Gastroesophageal sphincter (tissue), 4 donors: ENCODE measurements around the gene ACACB. TPM values are rescaled to one million over a fixed set of nuclear protein-coding genes. Genes with fewer than 3 reads are reported as not detected.

ENCODE experiments used
- ATAC-seq: fragments of 150-250 bp; one replicate; pipeline ENCODE4 v1.9.1; 2016; ENCODE audit warnings: mild to moderate bottlenecking, moderate library complexity
- H3K27ac ChIP-seq, 4 donors: fragments of 200-600 bp; sonication (generic) in 3 of 4; 1 replicate in 3 of 4; 2 replicates in 1 of 4; pipeline ENCODE4 v1.5.1; 2016 to 2019
- H3K27me3 ChIP-seq: fragments of 200-600 bp; sonication (generic); one replicate; pipeline ENCODE4 v1.5.1; 2019
- H3K36me3 ChIP-seq, 2 donors: fragments of 200-600 bp; sonication (generic); one replicate each; pipeline ENCODE4 v1.5.1; 2019; ENCODE audit warnings: control low read depth in 1 of 2
- H3K4me1 ChIP-seq, 3 donors: fragments of 200-600 bp; sonication (generic); 1 replicate in 2 of 3; 2 replicates in 1 of 3; pipeline ENCODE4 v1.5.1; 2016 to 2019; ENCODE audit warnings: control low read depth in 2 of 3
- H3K4me3 ChIP-seq, 2 donors: fragments of 200-600 bp; sonication (generic); one replicate each; pipeline ENCODE4 v1.5.1; 2019; ENCODE audit warnings: mild to moderate bottlenecking in 1 of 2, moderate library complexity in 1 of 2
- H3K9me3 ChIP-seq, 3 donors: fragments of 200-600 bp; sonication (generic); one replicate each; pipeline ENCODE4 v1.5.1; 2017 to 2019; ENCODE audit warnings: control low read depth in 2 of 3
- EP300 ChIP-seq: sonication (generic); formaldehyde crosslinking; IDR thresholded peaks from one replicate; pipeline ENCODE4 v1.6.1; 2017; ENCODE audit warnings: antibody characterized with exemption, mild to moderate bottlenecking
- POLR2A ChIP-seq, 2 donors: fragments of 450-650 bp; IDR thresholded peaks; one replicate each; pipeline ENCODE4 v1.6.1; 2017; ENCODE audit warnings: antibody characterized with exemption in 2 of 2, mild to moderate bottlenecking in 2 of 2, moderate library complexity in 1 of 2
- POLR2AphosphoS5 ChIP-seq: sonication (generic); formaldehyde crosslinking; IDR thresholded peaks from one replicate; pipeline ENCODE4 v1.6.1; 2017; ENCODE audit warnings: antibody characterized with exemption
- WGBS, 2 donors: methylation state at CpG; one replicate each; pipeline ENCODE4 v1.1.5; 2018; ENCODE audit warnings: low coverage in 1 of 2; 5-methylcytosine and 5-hydroxymethylcytosine counted together
- total RNA-seq, 4 donors: library from RNA; depleted of rRNA; stranded (reverse); fragments of >200 nt; gene quantifications; one replicate each; pipeline ENCODE4 v1.1.0, GENCODE V29; 2016
- TF ChIP-seq, protein P1 (sequence below), 4 experiments: fragments of 200-600 bp in 2 of 4; fragments of 450-650 bp in 2 of 4; sonication (generic) in 1 of 4; IDR thresholded peaks; one replicate each; pipeline ENCODE4 v1.5.1; 2017 to 2019; ENCODE audit warnings: antibody characterized with exemption in 4 of 4, mild to moderate bottlenecking in 2 of 4, moderate library complexity in 2 of 4

Gene ACACB
- total RNA-seq, 4 donors from 2014 or later: 49.4 to 230 (median 138) TPM

DNA sequence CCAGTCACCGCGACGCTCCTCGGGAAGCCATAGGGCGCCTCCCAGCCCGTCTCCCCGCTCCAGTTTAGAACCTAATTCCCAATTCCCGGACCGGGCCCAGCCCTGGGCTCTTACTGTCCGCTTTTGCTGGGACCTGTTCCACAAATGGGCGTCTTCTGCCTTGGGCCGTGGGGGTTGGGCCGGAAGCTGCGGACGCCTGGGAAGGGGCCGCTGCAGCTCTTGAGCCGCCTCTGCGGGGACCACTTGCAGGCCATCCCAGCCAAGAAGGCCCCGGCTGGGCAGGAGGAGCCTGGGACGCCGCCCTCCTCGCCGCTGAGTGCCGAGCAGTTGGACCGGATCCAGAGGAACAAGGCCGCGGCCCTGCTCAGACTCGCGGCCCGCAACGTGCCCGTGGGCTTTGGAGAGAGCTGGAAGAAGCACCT is 18.2 kb upstream of the ACACB start:
- Histone ChIP-seq H3K27ac (peak overlapping the region; percentile 40 to 91 (median 90)), H3K4me1 (peaks cover 2 to 53% (median 13%) of the 10 kb centered on the region in 3 donors), H3K36me3 (peaks cover 0 to 21% of the 10 kb centered on the region in 2 donors), H3K9me3 (no peaks in the 10 kb centered on the region), H3K27me3 (no peaks in the 10 kb centered on the region), H3K4me3 (peak overlapping the region; percentile 49 to 72)
- TF ChIP-seq EP300 (no peak), POLR2AphosphoS5 (peak; percentile 47), POLR2A (IDR thresholded peaks at IDR 0.05) (peak; percentile 28 to 34)
- TF ChIP-seq, protein P1, sequence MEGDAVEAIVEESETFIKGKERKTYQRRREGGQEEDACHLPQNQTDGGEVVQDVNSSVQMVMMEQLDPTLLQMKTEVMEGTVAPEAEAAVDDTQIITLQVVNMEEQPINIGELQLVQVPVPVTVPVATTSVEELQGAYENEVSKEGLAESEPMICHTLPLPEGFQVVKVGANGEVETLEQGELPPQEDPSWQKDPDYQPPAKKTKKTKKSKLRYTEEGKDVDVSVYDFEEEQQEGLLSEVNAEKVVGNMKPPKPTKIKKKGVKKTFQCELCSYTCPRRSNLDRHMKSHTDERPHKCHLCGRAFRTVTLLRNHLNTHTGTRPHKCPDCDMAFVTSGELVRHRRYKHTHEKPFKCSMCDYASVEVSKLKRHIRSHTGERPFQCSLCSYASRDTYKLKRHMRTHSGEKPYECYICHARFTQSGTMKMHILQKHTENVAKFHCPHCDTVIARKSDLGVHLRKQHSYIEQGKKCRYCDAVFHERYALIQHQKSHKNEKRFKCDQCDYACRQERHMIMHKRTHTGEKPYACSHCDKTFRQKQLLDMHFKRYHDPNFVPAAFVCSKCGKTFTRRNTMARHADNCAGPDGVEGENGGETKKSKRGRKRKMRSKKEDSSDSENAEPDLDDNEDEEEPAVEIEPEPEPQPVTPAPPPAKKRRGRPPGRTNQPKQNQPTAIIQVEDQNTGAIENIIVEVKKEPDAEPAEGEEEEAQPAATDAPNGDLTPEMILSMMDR (IDR thresholded peaks at IDR 0.05): no peak
- WGBS, 2 donors: no CpG with 5 or more reads among the region's 32 CpGs
- ATAC-seq: peak; percentile 66

DNA sequence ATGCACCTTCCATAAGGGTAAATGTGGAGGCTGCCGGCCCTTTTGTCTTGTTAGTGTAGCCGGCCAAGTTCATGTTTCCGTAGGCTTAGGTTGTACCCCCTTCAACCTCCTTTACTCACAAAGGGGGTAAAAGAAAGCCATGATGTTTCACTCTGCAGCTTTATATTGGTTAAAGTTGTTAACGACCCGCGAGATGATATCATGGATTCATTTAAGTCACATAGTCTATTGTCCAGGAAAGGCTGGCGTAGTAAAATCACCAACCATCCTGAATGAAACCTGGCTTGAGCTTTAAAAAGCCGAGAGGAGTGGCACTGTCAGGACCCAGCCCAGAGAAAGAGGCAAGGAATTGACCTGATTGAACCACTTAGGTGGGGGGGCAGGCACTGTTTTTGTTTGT is 17.7 kb upstream of the ACACB start:
- no peak for ATAC-seq
- H3K4me1 ChIP-seq: peaks cover 2 to 49% (median 13%) of the 10 kb centered on the region in 3 donors
- H3K27me3 ChIP-seq: no peaks in the 10 kb centered on the region
- H3K9me3 ChIP-seq: no peaks in the 10 kb centered on the region
- 2 to 10% methylated on average over 7 to 8 of the region's 8 CpGs for WGBS, 2 donors
- peak overlapping the region; percentile 40 to 91 (median 90) for H3K27ac ChIP-seq
- TF ChIP-seq POLR2A (IDR thresholded peaks at IDR 0.05): no peak
- TF ChIP-seq, protein P1 (IDR thresholded peaks at IDR 0.05): no peak
- no peak for TF ChIP-seq EP300
- TF ChIP-seq POLR2AphosphoS5: no peak
- peaks cover 0 to 26% of the 10 kb centered on the region in 2 donors for H3K36me3 ChIP-seq
- H3K4me3 ChIP-seq: peak overlapping the region; percentile 49 to 72

DNA sequence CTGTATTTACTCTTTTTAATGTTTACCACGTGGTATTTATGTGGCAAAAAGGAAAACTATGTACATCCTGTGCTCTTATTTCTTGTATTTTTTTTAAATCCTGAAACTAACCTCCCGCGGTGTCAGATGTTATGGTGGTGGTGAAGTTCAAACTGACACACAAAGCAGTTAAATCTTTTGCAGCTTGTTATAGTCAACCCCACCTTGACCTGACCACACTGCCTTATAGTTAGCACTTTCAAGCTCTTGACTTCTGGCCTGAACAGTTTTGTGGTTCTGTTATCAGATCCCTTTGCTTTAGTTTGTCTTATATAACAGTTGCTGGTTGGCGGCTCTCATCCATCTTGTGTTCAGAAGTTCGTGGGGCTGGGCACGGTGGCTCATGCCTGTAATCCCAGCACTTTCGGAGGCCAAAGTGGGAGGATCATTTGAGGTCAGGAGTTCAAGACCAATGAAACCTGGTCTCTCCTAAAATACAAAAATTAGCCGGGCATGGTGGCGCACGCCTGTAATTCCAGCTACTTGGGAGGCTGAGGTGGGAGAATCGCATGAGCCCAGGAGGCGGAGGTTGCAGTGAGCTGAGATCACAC is 16.9 kb upstream of the ACACB start:
- Histone ChIP-seq H3K27me3 (no peaks in the 10 kb centered on the region), H3K27ac (peak overlapping the region; percentile 40 to 91 (median 90)), H3K4me1 (peaks cover 2 to 46% (median 13%) of the 10 kb centered on the region in 3 donors), H3K4me3 (peak overlapping the region in 1 of 2 donors; percentile 72), H3K36me3 (peaks cover 0 to 35% of the 10 kb centered on the region in 2 donors), H3K9me3 (no peaks in the 10 kb centered on the region)
- TF ChIP-seq, protein P1 (IDR thresholded peaks at IDR 0.05): no peak
- no peak for TF ChIP-seq POLR2A (IDR thresholded peaks at IDR 0.05)
- ATAC-seq: no peak
- 39 to 67% methylated on average over 6 to 9 of the region's 12 CpGs for WGBS, 2 donors

DNA sequence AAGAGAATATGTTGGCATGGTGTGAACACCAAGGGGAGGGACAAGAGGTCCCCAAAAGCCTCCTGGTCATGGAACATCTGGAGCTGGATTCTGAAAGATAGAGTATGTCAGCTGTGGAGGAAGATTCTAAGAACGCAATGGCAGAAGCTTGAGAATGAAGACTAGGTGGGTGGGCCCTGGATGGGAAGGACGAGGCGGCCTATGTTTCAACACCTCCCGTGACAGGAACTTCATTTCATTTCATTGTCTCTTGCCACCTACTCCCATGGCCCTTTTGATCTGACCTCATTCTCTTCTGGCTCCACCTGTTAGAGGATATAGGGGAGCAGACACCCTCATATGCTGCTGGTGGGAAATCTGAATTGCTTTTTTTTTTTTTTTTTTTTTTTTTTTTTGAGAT is 15.6 kb upstream of the ACACB start:
- Histone ChIP-seq H3K4me3 (no peak overlapping the region), H3K36me3 (peaks cover 0 to 47% of the 10 kb centered on the region in 2 donors), H3K9me3 (no peaks in the 10 kb centered on the region), H3K4me1 (peaks cover 2 to 46% (median 13%) of the 10 kb centered on the region in 3 donors), H3K27ac (peak overlapping the region in 2 of 4 donors; percentile 90 to 91), H3K27me3 (no peaks in the 10 kb centered on the region)
- no peak for ATAC-seq
- WGBS, 2 donors: 82 to 90% methylated on average over 3 to 4 of the region's 4 CpGs
- TF ChIP-seq POLR2AphosphoS5: no peak
- no peak for TF ChIP-seq POLR2A (IDR thresholded peaks at IDR 0.05)
- TF ChIP-seq, protein P1 (IDR thresholded peaks at IDR 0.05): no peak
- TF ChIP-seq EP300: no peak

DNA sequence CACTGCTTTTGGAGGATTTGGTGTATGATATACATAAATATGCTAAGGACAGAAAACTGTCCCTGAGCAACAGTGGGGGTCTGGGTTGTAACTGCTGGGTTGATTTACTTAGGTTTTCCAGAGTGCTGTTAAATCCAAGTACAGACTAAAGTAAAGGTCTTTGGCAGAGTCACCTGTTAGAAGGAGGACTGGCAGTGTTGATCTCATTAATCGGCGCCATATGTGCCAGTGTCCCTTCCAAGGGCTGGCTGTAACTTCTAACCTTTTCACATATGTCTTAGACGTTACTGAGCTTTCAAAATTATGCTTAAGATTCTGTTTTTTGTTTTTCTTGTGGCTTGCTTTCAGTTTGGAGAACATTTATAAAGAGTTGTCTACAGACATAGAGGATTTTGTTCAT is 13.9 kb upstream of the ACACB start:
- Histone ChIP-seq H3K36me3 (peaks cover 0 to 62% of the 10 kb centered on the region in 2 donors), H3K9me3 (no peaks in the 10 kb centered on the region), H3K4me3 (no peak overlapping the region), H3K27me3 (no peaks in the 10 kb centered on the region), H3K4me1 (peaks cover 2 to 41% (median 9%) of the 10 kb centered on the region in 3 donors), H3K27ac (no peak overlapping the region)
- WGBS, 2 donors: 76 to 78% methylated on average over 3 of the region's 3 CpGs
- TF ChIP-seq, protein P1 (IDR thresholded peaks at IDR 0.05): no peak
- TF ChIP-seq POLR2AphosphoS5 (no peak), POLR2A (IDR thresholded peaks at IDR 0.05) (no peak), EP300 (no peak)
- no peak for ATAC-seq
